ENCODE data around the gene ZC3H18.

The ZC3H18 gene

GRCh38 chr16:88636488-88637265 is 66.5 kb downstream of the ZC3H18 start:
- Mint-ChIP-seq H3K4me1 (peaks cover 91% of the 10 kb centered on the region), H3K4me3 (peak overlapping the region; percentile 16 to 18), H3K27me3 (peaks cover 57% of the 10 kb centered on the region), H3K27ac (peak overlapping the region in 1 of 2 donors; percentile 95), H3K9me3 (peaks cover 0 to 10% of the 10 kb centered on the region in 2 donors)
- ATAC-seq: no peak
- DNase-seq: no peak

- H3K4me3 Mint-ChIP-seq: peak within 1 kb of the TSS; percentile 22 to 55
- H3K9me3 Mint-ChIP-seq: peaks cover 0 to 10% of the 10 kb centered on the region in 2 donors
- H3K27ac Mint-ChIP-seq: peak within 1 kb of the TSS in 1 of 2 donors; percentile 95
- ATAC-seq (no peak), DNase-seq (peak in 1 of 2 donors; percentile 23)
- H3K4me1 Mint-ChIP-seq: peaks cover 87% of the 10 kb centered on the region
- peaks cover 57% of the 10 kb centered on the region for H3K27me3 Mint-ChIP-seq
Observed at GRCh38 chr16:88638323-88639230, 68.4 kb downstream of the ZC3H18 start, which contains the start of gene IL17C. TSS of gene IL17C (plus strand) at chr16:88638572. CDS start at chr16:88638642, 70 bp downstream.

- no peak overlapping the region for H3K4me3 Mint-ChIP-seq
- no peak for DNase-seq
- H3K4me1 Mint-ChIP-seq: peaks cover 83% of the 10 kb centered on the region
- H3K9me3 Mint-ChIP-seq: peaks cover 0 to 10% of the 10 kb centered on the region in 2 donors
- H3K27ac Mint-ChIP-seq: no peak overlapping the region
- ATAC-seq: peak; percentile 1
- H3K27me3 Mint-ChIP-seq: peaks cover 57% of the 10 kb centered on the region
Observed at GRCh38 chr16:88639231-88640038, 69.2 kb downstream of the ZC3H18 start.

GRCh38 chr16:88640039-88640495 is 69.9 kb downstream of the ZC3H18 start:
- H3K27ac Mint-ChIP-seq: peak overlapping the region in 1 of 2 donors; percentile 60
- ATAC-seq (no peak), DNase-seq (no peak)

GRCh38 chr16:88640498-88641247 is 70.5 kb downstream of the ZC3H18 start:
- DNase-seq (no peak), ATAC-seq (no peak)
- Mint-ChIP-seq H3K27me3 (peaks cover 50% of the 10 kb centered on the region), H3K27ac (peak overlapping the region in 1 of 2 donors; percentile 81), H3K4me1 (peaks cover 83% of the 10 kb centered on the region), H3K4me3 (no peak overlapping the region), H3K9me3 (peaks cover 0 to 10% of the 10 kb centered on the region in 2 donors)

More at GRCh38 chr16:88640039-88640495, 69.9 kb downstream of the ZC3H18 start:
- H3K27me3 Mint-ChIP-seq: peaks cover 56% of the 10 kb centered on the region
- no peak overlapping the region for H3K4me3 Mint-ChIP-seq
- peaks cover 83% of the 10 kb centered on the region for H3K4me1 Mint-ChIP-seq
- H3K9me3 Mint-ChIP-seq: peaks cover 0 to 10% of the 10 kb centered on the region in 2 donors

- H3K4me1 Mint-ChIP-seq: peaks cover 81% of the 10 kb centered on the region
- H3K4me3 Mint-ChIP-seq: no peak overlapping the region
Observed at GRCh38 chr16:88642881-88643643, 72.9 kb downstream of the ZC3H18 start.

GRCh38 chr16:88643644-88643932 is 73.4 kb downstream of the ZC3H18 start:
- H3K4me3 Mint-ChIP-seq: no peak overlapping the region
- ATAC-seq: no peak
- H3K27me3 Mint-ChIP-seq: peaks cover 24% of the 10 kb centered on the region

More at GRCh38 chr16:88642881-88643643, 72.9 kb downstream of the ZC3H18 start:
- ATAC-seq (no peak), DNase-seq (no peak)
- H3K27me3 Mint-ChIP-seq: peaks cover 29% of the 10 kb centered on the region
- no peak overlapping the region for H3K27ac Mint-ChIP-seq
- H3K9me3 Mint-ChIP-seq: no peaks in the 10 kb centered on the region

GRCh38 chr16:88645455-88645854 is 75.3 kb downstream of the ZC3H18 start:
- H3K27ac Mint-ChIP-seq: no peak overlapping the region
- ATAC-seq (no peak), DNase-seq (no peak)
- peaks cover 74% of the 10 kb centered on the region for H3K4me1 Mint-ChIP-seq
- no peaks in the 10 kb centered on the region for H3K9me3 Mint-ChIP-seq
- H3K4me3 Mint-ChIP-seq: no peak overlapping the region
- H3K27me3 Mint-ChIP-seq: peaks cover 5% of the 10 kb centered on the region

More at GRCh38 chr16:88643644-88643932, 73.4 kb downstream of the ZC3H18 start:
- H3K27ac Mint-ChIP-seq: no peak overlapping the region
- peaks cover 77% of the 10 kb centered on the region for H3K4me1 Mint-ChIP-seq
- DNase-seq: no peak
- no peaks in the 10 kb centered on the region for H3K9me3 Mint-ChIP-seq

GRCh38 chr16:88645941-88646340 is 75.7 kb downstream of the ZC3H18 start:
- ATAC-seq (no peak), DNase-seq (no peak)
- Mint-ChIP-seq H3K4me1 (peaks cover 70% of the 10 kb centered on the region), H3K4me3 (no peak overlapping the region), H3K27ac (no peak overlapping the region), H3K9me3 (no peaks in the 10 kb centered on the region), H3K27me3 (peaks cover under 1% of the 10 kb centered on the region)

- ATAC-seq: no peak
- Mint-ChIP-seq H3K9me3 (no peaks in the 10 kb centered on the region), H3K4me3 (no peak overlapping the region), H3K27me3 (no peaks in the 10 kb centered on the region), H3K27ac (no peak overlapping the region), H3K4me1 (peaks cover 72% of the 10 kb centered on the region)
- DNase-seq: no peak
Observed at GRCh38 chr16:88646345-88647034, 76.3 kb downstream of the ZC3H18 start.

GRCh38 chr16:88647178-88648070 is 77.2 kb downstream of the ZC3H18 start:
- Mint-ChIP-seq H3K27ac (no peak overlapping the region), H3K4me3 (no peak overlapping the region), H3K9me3 (no peaks in the 10 kb centered on the region), H3K27me3 (no peaks in the 10 kb centered on the region), H3K4me1 (peaks cover 72% of the 10 kb centered on the region)
- DNase-seq: no peak
- no peak for ATAC-seq

GRCh38 chr16:88649195-88649923 is 79.2 kb downstream of the ZC3H18 start:
- Mint-ChIP-seq H3K4me3 (peak overlapping the region; percentile 90 to 91), H3K9me3 (no peaks in the 10 kb centered on the region), H3K4me1 (peaks cover 65% of the 10 kb centered on the region), H3K27ac (peak overlapping the region in 1 of 2 donors; percentile 74), H3K27me3 (no peaks in the 10 kb centered on the region)
- DNase-seq (no peak), ATAC-seq (no peak)
